DOHH2 (cell line): ENCODE measurements around the gene PVALEF.

Experiments used
- H3F3A ChIP-seq: fragments of 200-600 bp; sonication (generic), shearing (Covaris generic); 2 replicates; pipeline ENCODE4 v1.6.0; 2016; ENCODE audit warnings: antibody characterized with exemption, mild to moderate bottlenecking; ENCODE audit not compliant: control insufficient read depth, insufficient read depth
- H3K27ac ChIP-seq: fragments of 200-600 bp; sonication (generic); 2 replicates; pipeline ENCODE4 v1.5.1; 2014; ENCODE audit warnings: low read depth, mild to moderate bottlenecking, low read length, moderate library complexity
- H3K27me3 ChIP-seq: fragments of 200-600 bp; sonication (generic); 2 replicates; pipeline ENCODE4 v1.6.1; 2014; ENCODE audit warnings: mild to moderate bottlenecking, low read length, mixed read lengths; ENCODE audit not compliant: control insufficient read depth
- H3K36me3 ChIP-seq: fragments of 200-600 bp; sonication (generic); 2 replicates; pipeline ENCODE4 v1.6.1; 2014; ENCODE audit warnings: mild to moderate bottlenecking, low read length, moderate library complexity, mixed read lengths; ENCODE audit not compliant: control insufficient read depth
- H3K4me1 ChIP-seq: fragments of 200-600 bp; sonication (generic); 2 replicates; pipeline ENCODE4 v1.6.1; 2014; ENCODE audit warnings: mild to moderate bottlenecking, low read length, mixed read lengths; ENCODE audit not compliant: control insufficient read depth
- H3K4me2 ChIP-seq: fragments of 200-600 bp; sonication (generic); 2 replicates; pipeline ENCODE4 v1.6.0; 2014; ENCODE audit warnings: mild to moderate bottlenecking, low read length, moderate library complexity
- H3K4me3 ChIP-seq: fragments of 200-600 bp; sonication (generic); 2 replicates; pipeline ENCODE4 v1.5.1; 2014; ENCODE audit warnings: mild to moderate bottlenecking, low read length, mixed read lengths
- H3K79me2 ChIP-seq: fragments of 200-600 bp; sonication (generic); 2 replicates; pipeline ENCODE4 v1.6.1; 2014; ENCODE audit warnings: mild to moderate bottlenecking, low read length, mixed read lengths; ENCODE audit not compliant: control insufficient read depth
- H3K9me2 ChIP-seq: fragments of 200-600 bp; sonication (generic); replicated peaks from 2 replicates; pipeline ENCODE4 v1.6.1; 2014; ENCODE audit warnings: mild to moderate bottlenecking, low read length, mixed read lengths; ENCODE audit not compliant: control insufficient read depth
- H3K9me3 ChIP-seq: fragments of 200-600 bp; sonication (generic); 2 replicates; pipeline ENCODE4 v1.6.1; 2014; ENCODE audit warnings: antibody characterized with exemption, low read length, mixed read lengths; ENCODE audit not compliant: control insufficient read depth, insufficient read depth
- H4K20me1 ChIP-seq: fragments of 200-600 bp; sonication (generic); 2 replicates; pipeline ENCODE4 v1.6.0; 2014; ENCODE audit warnings: low read depth, mild to moderate bottlenecking, antibody characterized with exemption, low read length, moderate library complexity; ENCODE audit not compliant: control insufficient read depth, insufficient read depth
- CTCF ChIP-seq: fragments of 200-600 bp; sonication (generic); IDR thresholded peaks from one replicate; pipeline ENCODE4 v1.5.1; 2014; ENCODE audit warnings: antibody characterized with exemption, mild to moderate bottlenecking, low read depth, low read length; ENCODE audit not compliant: poor library complexity, severe bottlenecking
- EZH2phosphoT487 ChIP-seq: fragments of 200-600 bp; sonication (generic); IDR thresholded peaks from 2 replicates; pipeline ENCODE4 v1.6.1; 2017; ENCODE audit warnings: borderline replicate concordance, mild to moderate bottlenecking, antibody characterized with exemption, low read length, moderate library complexity, mixed read lengths

The PVALEF gene

DNA sequence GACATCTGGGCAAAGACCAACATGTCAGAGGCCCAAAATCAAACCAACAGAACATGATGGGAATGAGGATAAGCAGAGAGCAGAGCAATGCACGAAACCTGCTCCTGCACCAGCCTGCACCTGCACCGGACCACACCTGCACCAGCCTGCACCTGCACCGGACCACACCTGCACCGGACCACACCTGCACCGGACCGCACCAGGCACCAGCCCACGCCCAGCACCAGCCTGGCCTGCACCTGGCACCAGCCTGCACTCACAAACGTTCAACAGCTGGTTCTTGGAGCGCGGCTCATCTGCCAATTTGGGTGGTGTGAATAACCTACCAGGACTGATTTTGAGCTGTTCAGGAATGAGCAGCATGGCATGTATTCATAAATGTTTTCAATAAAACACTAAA is 39.3 kb downstream of the PVALEF start:
- no peaks in the 10 kb centered on the region for H3K9me3 ChIP-seq
- H3K4me2 ChIP-seq, result no peak overlapping the region
- no peak overlapping the region for H3K27ac ChIP-seq
- no peaks in the 10 kb centered on the region for H3K27me3 ChIP-seq
- peaks cover 6% of the 10 kb centered on the region for H3K4me1 ChIP-seq
- H3F3A ChIP-seq, result no peaks in the 10 kb centered on the region
- H3K79me2 ChIP-seq, result no peaks in the 10 kb centered on the region
- H4K20me1 ChIP-seq, result no peaks in the 10 kb centered on the region
- no peaks in the 10 kb centered on the region for H3K9me2 ChIP-seq
- no peaks in the 10 kb centered on the region for H3K36me3 ChIP-seq
- TF ChIP-seq CTCF (no peak), EZH2phosphoT487 (no peak)
- H3K4me3 ChIP-seq, result no peak overlapping the region

DNA sequence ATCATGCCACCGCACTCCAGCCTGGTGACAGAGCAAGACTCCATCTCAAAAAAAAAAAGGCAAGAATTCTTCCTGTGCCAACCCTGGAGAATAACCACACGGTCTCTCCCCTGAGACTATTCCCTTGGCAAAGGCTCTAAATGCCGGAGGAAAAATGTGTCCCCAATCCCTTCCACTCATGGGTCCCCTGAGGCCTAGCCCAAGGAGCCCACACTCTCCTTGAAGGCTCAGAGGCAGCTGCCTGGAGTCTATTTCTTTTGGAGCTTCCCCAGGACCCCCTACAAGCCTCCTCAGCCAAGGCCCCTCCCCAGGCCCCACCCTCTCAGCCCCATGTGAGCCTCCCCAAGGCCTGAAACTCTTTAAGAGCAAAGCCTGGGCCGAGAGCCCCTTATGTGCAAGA is 40.9 kb downstream of the PVALEF start:
- Histone ChIP-seq H3F3A (no peaks in the 10 kb centered on the region), H3K27me3 (no peaks in the 10 kb centered on the region), H4K20me1 (no peaks in the 10 kb centered on the region), H3K36me3 (no peaks in the 10 kb centered on the region), H3K4me3 (no peak overlapping the region), H3K9me3 (no peaks in the 10 kb centered on the region), H3K9me2 (no peaks in the 10 kb centered on the region), H3K4me2 (no peak overlapping the region), H3K79me2 (no peaks in the 10 kb centered on the region), H3K4me1 (peaks cover 3% of the 10 kb centered on the region), H3K27ac (no peak overlapping the region)
- TF ChIP-seq CTCF (no peak), EZH2phosphoT487 (no peak)

DNA sequence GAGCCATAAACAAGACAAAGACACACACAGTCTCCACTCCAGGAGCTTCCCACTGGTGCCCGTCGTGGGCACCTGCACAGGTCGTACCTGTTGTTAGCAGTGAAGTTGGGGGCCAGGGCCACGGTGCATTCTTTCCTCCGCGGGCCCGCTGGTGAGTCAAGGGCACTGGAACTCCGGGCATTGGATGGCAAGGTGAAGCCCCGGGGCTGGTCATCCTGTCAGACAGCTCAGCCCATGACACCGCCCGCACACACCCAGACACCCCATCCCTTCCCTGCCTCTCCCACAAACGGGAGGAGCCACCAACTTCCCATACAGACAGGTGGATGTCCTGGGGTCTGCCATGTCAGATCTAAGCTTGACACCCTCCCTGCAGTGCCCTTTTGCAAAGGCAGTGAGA is 41.4 kb downstream of the PVALEF start:
- Histone ChIP-seq H3K9me3 (no peaks in the 10 kb centered on the region), H3K79me2 (no peaks in the 10 kb centered on the region), H3K27me3 (no peaks in the 10 kb centered on the region), H3F3A (no peaks in the 10 kb centered on the region), H3K27ac (no peak overlapping the region), H3K4me1 (no peaks in the 10 kb centered on the region; the same call in 1 of the 2 replicates), H3K4me2 (no peak overlapping the region), H3K9me2 (no peaks in the 10 kb centered on the region), H4K20me1 (no peaks in the 10 kb centered on the region), H3K36me3 (no peaks in the 10 kb centered on the region), H3K4me3 (no peak overlapping the region)
- TF ChIP-seq EZH2phosphoT487, result no peak
- TF ChIP-seq CTCF, result no peak
